Purkinje cell (primary cell): ENCODE data around the gene RINL. TPM values are rescaled to one million over a fixed set of nuclear protein-coding genes. Genes with fewer than 3 reads are reported as not detected.

ENCODE experiments used
- polyA plus RNA-seq: library from polyadenylated mRNA; unstranded; fragments of >200 nt; fragmentation: Nextera tagmentation; gene quantifications from 2 replicates; pipeline ENCODE4 v1.2.1, GENCODE V29; 2014

Gene RINL, protein sequence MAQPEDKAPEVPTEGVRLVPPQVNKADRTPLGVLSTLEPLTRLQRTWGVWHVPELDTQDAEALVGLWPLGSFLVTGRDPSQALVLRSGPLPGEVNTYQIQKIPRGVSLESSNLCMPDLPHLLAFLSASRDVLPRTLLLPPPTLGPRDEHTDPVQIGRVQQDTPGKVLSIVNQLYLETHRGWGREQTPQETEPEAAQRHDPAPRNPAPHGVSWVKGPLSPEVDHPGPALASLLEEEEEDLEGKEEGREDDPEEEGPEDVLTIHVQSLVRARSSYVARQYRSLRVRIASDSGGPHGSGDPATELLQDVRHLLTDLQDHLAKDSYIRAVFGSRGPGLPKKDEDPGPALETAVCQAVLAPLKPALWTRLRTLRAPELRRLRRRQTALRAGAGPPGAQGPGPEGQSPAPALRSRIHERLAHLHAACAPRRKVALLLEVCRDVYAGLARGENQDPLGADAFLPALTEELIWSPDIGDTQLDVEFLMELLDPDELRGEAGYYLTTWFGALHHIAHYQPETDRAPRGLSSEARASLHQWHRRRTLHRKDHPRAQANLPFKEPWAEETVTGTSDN
- polyA plus RNA-seq, result 0.39 TPM in 1 of 2 replicates, not detected in the other

GRCh38 chr19:38877781-38878574 lies at the start of gene RINL:
Gene RINL (minus strand): TSS chr19:38878275. CDS start chr19:38876742, 1,533 bp downstream.

DNA sequence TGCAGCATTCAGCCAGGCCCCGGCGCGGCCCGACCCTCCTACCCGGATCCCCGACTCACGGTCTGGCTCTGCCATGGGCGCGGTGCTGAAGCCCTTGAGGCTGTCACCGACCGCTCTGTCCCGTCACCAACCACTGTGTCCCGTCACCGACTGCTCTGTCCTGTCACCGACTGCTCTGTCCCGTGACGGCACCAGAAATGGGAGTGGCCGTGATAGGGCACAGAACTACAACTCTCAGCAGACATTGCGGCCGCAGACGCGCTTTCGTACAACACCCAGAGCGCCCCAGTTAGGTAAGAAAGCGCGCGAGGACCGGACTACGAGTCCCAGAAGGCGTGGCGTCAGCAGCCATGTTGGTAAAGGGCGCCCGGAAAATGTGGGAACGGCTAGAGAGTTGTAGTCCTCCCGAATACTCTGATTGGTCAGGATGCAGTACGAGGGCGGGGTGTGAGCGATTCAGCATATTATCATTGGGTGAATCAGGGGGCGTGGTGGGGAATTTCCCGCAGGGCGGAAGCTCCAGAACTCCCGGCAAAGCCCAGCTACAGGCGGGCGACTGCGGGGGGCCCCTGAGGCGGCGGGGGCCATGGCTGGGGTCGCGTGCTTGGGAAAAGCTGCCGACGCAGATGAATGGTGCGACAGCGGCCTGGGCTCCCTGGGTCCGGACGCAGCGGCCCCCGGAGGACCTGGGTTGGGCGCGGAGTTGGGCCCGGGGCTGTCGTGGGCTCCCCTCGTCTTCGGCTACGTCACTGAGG lies 21.5 kb upstream of the RINL start, which contains the start of the genes NFKBIB and SIRT2:
Gene NFKBIB, plus strand, starts transcription at position 523 of the 755 bp plus-strand sequence. Its CDS starts 64 bp downstream, at position 587.
Gene SIRT2, minus strand, starts transcription at position 172 of the 755 bp plus-strand sequence. Its CDS starts 97 bp downstream, at position 75.

GRCh38 chr19:38849860-38850435 lies 28.1 kb downstream of the RINL start, which contains the start of gene HNRNPL:
Gene HNRNPL (minus strand): TSS chr19:38849986. CDS start chr19:38849966, 20 bp downstream.

Other genes starting within 250 kb of the RINL start
- 1.1 and 2.8 TPM in 2 replicates for gene ACTN4, start 230.6 kb downstream of the RINL start, polyA plus RNA-seq
- gene CAPN12, start 133.8 kb downstream of the RINL start, polyA plus RNA-seq, result 1.8 and 4.4 TPM in 2 replicates
- gene LGALS7, start 104.8 kb downstream of the RINL start, polyA plus RNA-seq, result not detected in 2 replicates
- gene LGALS7B, start 89.1 kb downstream of the RINL start, polyA plus RNA-seq, result not detected in 2 replicates
- gene LGALS4, start 65.3 kb downstream of the RINL start, polyA plus RNA-seq, result not detected in 2 replicates
- gene ECH1, start 46.5 kb downstream of the RINL start, polyA plus RNA-seq, result 63.8 and 112 TPM in 2 replicates
- gene HNRNPL, start 28.3 kb downstream of the RINL start, polyA plus RNA-seq, result 52.1 and 68.7 TPM in 2 replicates
- gene SIRT2, start 21.3 kb upstream of the RINL start, polyA plus RNA-seq, result 6.7 and 9.9 TPM in 2 replicates
- 2.4 and 3.0 TPM in 2 replicates for gene NFKBIB, start 21.7 kb upstream of the RINL start, polyA plus RNA-seq
- not detected in 2 replicates for gene CCER2, start 33.9 kb upstream of the RINL start, polyA plus RNA-seq
- gene SARS2, start 52.5 kb upstream of the RINL start, polyA plus RNA-seq, result 10.6 and 17.0 TPM in 2 replicates
- gene MRPS12, start 52.7 kb upstream of the RINL start, polyA plus RNA-seq, result 22.1 and 35.8 TPM in 2 replicates
- gene FBXO17, start 97.5 kb upstream of the RINL start, polyA plus RNA-seq, result 1.7 and 2.7 TPM in 2 replicates
- 2.2 and 2.7 TPM in 2 replicates for gene FBXO27, start 154.3 kb upstream of the RINL start, polyA plus RNA-seq
- gene ACP7, start 206.1 kb upstream of the RINL start, polyA plus RNA-seq, result not detected in 2 replicates
- 0.22 and 2.0 TPM in 2 replicates for gene PAK4, start 247.5 kb upstream of the RINL start, polyA plus RNA-seq